ENCODE data around the gene KCNN2. TPM values are rescaled to one million over a fixed set of nuclear protein-coding genes. Genes with fewer than 3 reads are reported as not detected.

Gene KCNN2
- total and polyA plus RNA-seq, 10 of the 15 experiments (the other 5 are each of a cell fraction or from before 2014, with no cell fraction given): 0.21 to 3.6 (median 0.79) TPM

- peak; percentile 43; the same call in 1 of the 2 replicates for TF ChIP-seq ZNF207 (IDR thresholded peaks at IDR 0.05; ENCODE audit: borderline replicate concordance)
- no peak for TF ChIP-seq ESRRA (IDR thresholded peaks at IDR 0.05; ENCODE audit: low read length)
- no peak for TF ChIP-seq SUZ12 (IDR thresholded peaks at IDR 0.05; ENCODE audit: unreplicated experiment)
- TF ChIP-seq YBX1 (IDR thresholded peaks at IDR 0.05): no peak
- TF ChIP-seq BCL11A (IDR thresholded peaks at IDR 0.05; ENCODE audit: low read depth, low read length): peak; percentile 86
- TF ChIP-seq MEF2A (IDR thresholded peaks at IDR 0.05; ENCODE audit: insufficient read depth, low read depth, low read length): peak; percentile 64; the same call in 1 of the 2 replicates
- no peak for TF ChIP-seq KLF5 (IDR thresholded peaks at IDR 0.05; ENCODE audit: partially characterized antibody)
- no peak for TF ChIP-seq CEBPZ (IDR thresholded peaks at IDR 0.05; ENCODE audit: low read depth, low read length)
- TF ChIP-seq MTA3 (IDR thresholded peaks at IDR 0.05; ENCODE audit: borderline replicate concordance, low read length): no peak
- no peak for TF ChIP-seq IRF5 (IDR thresholded peaks at IDR 0.05; ENCODE audit: borderline replicate concordance)
- TF ChIP-seq WRNIP1 (IDR thresholded peaks at IDR 0.05; ENCODE audit: borderline replicate concordance, low read depth, low read length): no peak
- 0 out of 2 replicates have a peak, but pooled peaks have one; percentile 69 for TF ChIP-seq ZNF24 (IDR thresholded peaks at IDR 0.05)
- TF ChIP-seq, protein P1, sequence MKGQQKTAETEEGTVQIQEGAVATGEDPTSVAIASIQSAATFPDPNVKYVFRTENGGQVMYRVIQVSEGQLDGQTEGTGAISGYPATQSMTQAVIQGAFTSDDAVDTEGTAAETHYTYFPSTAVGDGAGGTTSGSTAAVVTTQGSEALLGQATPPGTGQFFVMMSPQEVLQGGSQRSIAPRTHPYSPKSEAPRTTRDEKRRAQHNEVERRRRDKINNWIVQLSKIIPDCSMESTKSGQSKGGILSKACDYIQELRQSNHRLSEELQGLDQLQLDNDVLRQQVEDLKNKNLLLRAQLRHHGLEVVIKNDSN (IDR thresholded peaks at IDR 0.05; ENCODE audit: borderline replicate concordance, extremely low read length, insufficient read depth, low read depth, low read length): no peak
- TF ChIP-seq, protein P2, sequence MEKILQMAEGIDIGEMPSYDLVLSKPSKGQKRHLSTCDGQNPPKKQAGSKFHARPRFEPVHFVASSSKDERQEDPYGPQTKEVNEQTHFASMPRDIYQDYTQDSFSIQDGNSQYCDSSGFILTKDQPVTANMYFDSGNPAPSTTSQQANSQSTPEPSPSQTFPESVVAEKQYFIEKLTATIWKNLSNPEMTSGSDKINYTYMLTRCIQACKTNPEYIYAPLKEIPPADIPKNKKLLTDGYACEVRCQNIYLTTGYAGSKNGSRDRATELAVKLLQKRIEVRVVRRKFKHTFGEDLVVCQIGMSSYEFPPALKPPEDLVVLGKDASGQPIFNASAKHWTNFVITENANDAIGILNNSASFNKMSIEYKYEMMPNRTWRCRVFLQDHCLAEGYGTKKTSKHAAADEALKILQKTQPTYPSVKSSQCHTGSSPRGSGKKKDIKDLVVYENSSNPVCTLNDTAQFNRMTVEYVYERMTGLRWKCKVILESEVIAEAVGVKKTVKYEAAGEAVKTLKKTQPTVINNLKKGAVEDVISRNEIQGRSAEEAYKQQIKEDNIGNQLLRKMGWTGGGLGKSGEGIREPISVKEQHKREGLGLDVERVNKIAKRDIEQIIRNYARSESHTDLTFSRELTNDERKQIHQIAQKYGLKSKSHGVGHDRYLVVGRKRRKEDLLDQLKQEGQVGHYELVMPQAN (conservative IDR thresholded peaks at IDR 0.05): 0 out of 2 replicates have a peak, but pooled peaks have one; percentile 56
- TF ChIP-seq, protein P3, sequence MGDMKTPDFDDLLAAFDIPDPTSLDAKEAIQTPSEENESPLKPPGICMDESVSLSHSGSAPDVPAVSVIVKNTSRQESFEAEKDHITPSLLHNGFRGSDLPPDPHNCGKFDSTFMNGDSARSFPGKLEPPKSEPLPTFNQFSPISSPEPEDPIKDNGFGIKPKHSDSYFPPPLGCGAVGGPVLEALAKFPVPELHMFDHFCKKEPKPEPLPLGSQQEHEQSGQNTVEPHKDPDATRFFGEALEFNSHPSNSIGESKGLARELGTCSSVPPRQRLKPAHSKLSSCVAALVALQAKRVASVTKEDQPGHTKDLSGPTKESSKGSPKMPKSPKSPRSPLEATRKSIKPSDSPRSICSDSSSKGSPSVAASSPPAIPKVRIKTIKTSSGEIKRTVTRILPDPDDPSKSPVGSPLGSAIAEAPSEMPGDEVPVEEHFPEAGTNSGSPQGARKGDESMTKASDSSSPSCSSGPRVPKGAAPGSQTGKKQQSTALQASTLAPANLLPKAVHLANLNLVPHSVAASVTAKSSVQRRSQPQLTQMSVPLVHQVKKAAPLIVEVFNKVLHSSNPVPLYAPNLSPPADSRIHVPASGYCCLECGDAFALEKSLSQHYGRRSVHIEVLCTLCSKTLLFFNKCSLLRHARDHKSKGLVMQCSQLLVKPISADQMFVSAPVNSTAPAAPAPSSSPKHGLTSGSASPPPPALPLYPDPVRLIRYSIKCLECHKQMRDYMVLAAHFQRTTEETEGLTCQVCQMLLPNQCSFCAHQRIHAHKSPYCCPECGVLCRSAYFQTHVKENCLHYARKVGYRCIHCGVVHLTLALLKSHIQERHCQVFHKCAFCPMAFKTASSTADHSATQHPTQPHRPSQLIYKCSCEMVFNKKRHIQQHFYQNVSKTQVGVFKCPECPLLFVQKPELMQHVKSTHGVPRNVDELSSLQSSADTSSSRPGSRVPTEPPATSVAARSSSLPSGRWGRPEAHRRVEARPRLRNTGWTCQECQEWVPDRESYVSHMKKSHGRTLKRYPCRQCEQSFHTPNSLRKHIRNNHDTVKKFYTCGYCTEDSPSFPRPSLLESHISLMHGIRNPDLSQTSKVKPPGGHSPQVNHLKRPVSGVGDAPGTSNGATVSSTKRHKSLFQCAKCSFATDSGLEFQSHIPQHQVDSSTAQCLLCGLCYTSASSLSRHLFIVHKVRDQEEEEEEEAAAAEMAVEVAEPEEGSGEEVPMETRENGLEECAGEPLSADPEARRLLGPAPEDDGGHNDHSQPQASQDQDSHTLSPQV (IDR thresholded peaks at IDR 0.05): no peak
- TF ChIP-seq ETV6 (conservative IDR thresholded peaks at IDR 0.05 in 1 of 2, IDR thresholded peaks at IDR 0.05 in 1 of 2; ENCODE audit: borderline replicate concordance in 1 of 2, low read depth in 1 of 2): peak in 1 of 2 experiments; percentile 24; a peak in 1 of 4 replicates
These were observed 56.6 kb downstream of the KCNN2 start (continued) for GRCh38 chr5:114418176-114419066.
